ENCODE measurements around the gene SYPL2. TPM values are rescaled to one million over a fixed set of nuclear protein-coding genes. Genes with fewer than 3 reads are reported as not detected.

Gene SYPL2
- total RNA-seq, 1 experiment from 2014 or later, result not detected

DNA sequence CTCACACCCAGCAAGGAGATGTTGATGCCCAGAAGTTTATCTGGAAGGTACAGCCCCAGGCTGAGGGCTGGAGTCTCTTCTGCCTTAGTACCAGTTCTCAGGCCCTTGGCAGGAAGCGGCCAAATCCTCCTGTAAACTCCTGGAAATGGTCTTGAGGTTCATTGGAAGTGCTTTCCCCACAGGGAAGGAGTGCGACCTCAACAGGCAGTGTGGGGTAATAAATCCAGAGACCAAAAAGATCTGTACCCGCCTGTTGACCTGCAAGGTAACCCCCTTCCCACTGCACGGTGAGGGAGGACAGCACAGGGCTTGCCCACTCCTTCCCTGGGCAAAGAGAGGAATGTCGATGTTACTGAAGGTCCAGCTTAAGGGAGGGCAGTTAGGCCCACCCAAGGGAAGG is 21.9 kb downstream of the SYPL2 start:
- H3K4me1 ChIP-seq (ENCODE audit: insufficient read depth, low read length), result peaks cover 16% of the 10 kb centered on the region
- H3K27ac ChIP-seq (ENCODE audit: low read length), result no peak overlapping the region
- H3K4me3 ChIP-seq (ENCODE audit: low read length), result no peak overlapping the region
- POLR2A ChIA-PET (ENCODE audit: unreplicated experiment), result no interaction called here
- no peak overlapping the region for H3K9ac ChIP-seq (ENCODE audit: low read length)
- H4K20me1 ChIP-seq (ENCODE audit: low read length), result no peaks in the 10 kb centered on the region
- peaks cover 12% of the 10 kb centered on the region; the same call in 1 of the 2 replicates for H3K79me2 ChIP-seq (ENCODE audit: low read length)
- no peaks in the 10 kb centered on the region for H3K9me2 ChIP-seq (replicated peaks; ENCODE audit: low read length)
- H3K4me2 ChIP-seq (ENCODE audit: low read length), result no peak overlapping the region
- no peaks in the 10 kb centered on the region for H3F3A ChIP-seq (ENCODE audit: low read length, unreplicated experiment)
- intact Hi-C loops (cut with micrococcal nuclease), result no loop called here
- DNase-seq, result no peak
- CTCF ChIA-PET, result interaction anchor here (0.5 kb wide), 1 partner anchor 61 kb away, joined by 4 read pairs; no protein-coding TSS in a partner anchor
- no peaks in the 10 kb centered on the region for H3K9me3 ChIP-seq (ENCODE audit: low read length)
- BruUV-seq (replicated peaks), result no TSS peak
- no peaks in the 10 kb centered on the region for H3K27me3 ChIP-seq (ENCODE audit: low read length)
- H2AFZ ChIP-seq (ENCODE audit: low read length), result no peak overlapping the region
- no peak for ATAC-seq
- TF ChIP-seq EZH2 (IDR thresholded peaks at IDR 0.05; ENCODE audit: low read length, unreplicated experiment), result no peak
- TF ChIP-seq, protein P1, sequence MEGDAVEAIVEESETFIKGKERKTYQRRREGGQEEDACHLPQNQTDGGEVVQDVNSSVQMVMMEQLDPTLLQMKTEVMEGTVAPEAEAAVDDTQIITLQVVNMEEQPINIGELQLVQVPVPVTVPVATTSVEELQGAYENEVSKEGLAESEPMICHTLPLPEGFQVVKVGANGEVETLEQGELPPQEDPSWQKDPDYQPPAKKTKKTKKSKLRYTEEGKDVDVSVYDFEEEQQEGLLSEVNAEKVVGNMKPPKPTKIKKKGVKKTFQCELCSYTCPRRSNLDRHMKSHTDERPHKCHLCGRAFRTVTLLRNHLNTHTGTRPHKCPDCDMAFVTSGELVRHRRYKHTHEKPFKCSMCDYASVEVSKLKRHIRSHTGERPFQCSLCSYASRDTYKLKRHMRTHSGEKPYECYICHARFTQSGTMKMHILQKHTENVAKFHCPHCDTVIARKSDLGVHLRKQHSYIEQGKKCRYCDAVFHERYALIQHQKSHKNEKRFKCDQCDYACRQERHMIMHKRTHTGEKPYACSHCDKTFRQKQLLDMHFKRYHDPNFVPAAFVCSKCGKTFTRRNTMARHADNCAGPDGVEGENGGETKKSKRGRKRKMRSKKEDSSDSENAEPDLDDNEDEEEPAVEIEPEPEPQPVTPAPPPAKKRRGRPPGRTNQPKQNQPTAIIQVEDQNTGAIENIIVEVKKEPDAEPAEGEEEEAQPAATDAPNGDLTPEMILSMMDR (conservative IDR thresholded peaks at IDR 0.05; ENCODE audit: low read depth, low read length), result 0 out of 2 replicates have a peak, but pooled peaks have one; percentile 20
- no peaks in the 10 kb centered on the region for H3K36me3 ChIP-seq (ENCODE audit: low read depth, low read length)

DNA sequence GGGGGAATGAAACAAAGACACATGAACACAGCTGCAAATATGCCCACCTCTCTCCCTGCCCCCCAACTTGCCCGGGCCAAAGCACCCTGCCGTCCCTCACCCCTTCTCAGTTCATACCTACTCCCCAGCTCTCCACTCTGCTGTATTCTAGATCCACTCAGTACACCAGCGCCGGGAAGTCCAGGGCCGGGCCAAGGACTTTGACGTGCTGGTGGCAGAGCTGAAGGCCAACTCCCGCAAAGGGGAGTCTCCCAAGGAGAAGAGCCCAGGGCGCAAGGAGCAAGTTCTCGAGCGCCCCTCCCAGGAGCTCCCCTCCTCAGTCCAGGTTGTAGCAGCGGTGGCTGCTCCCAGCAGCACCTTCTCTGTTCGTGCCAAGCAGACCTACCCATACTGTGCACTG is 22.4 kb downstream of the SYPL2 start:
- Histone ChIP-seq H3K79me2 (ENCODE audit: low read length) (peaks cover 12% of the 10 kb centered on the region; the same call in 1 of the 2 replicates), H3K36me3 (ENCODE audit: low read depth, low read length) (no peaks in the 10 kb centered on the region), H3K9me2 (replicated peaks; ENCODE audit: low read length) (no peaks in the 10 kb centered on the region), H2AFZ (ENCODE audit: low read length) (no peak overlapping the region), H3K9me3 (ENCODE audit: low read length) (no peaks in the 10 kb centered on the region), H3K4me1 (ENCODE audit: insufficient read depth, low read length) (peaks cover 13% of the 10 kb centered on the region), H3K27ac (ENCODE audit: low read length) (no peak overlapping the region), H3F3A (ENCODE audit: low read length, unreplicated experiment) (no peaks in the 10 kb centered on the region), H3K4me3 (ENCODE audit: low read length) (no peak overlapping the region), H3K4me2 (ENCODE audit: low read length) (no peak overlapping the region), H3K27me3 (ENCODE audit: low read length) (no peaks in the 10 kb centered on the region), H4K20me1 (ENCODE audit: low read length) (no peaks in the 10 kb centered on the region), H3K9ac (ENCODE audit: low read length) (no peak overlapping the region)
- CTCF ChIA-PET, result interaction anchor here (0.5 kb wide), 2 partner anchors 28 to 61 kb away, joined by 3 to 4 read pairs; no protein-coding TSS in a partner anchor
- TF ChIP-seq EZH2 (IDR thresholded peaks at IDR 0.05; ENCODE audit: low read length, unreplicated experiment) (no peak), EZH2phosphoT487 (IDR thresholded peaks at IDR 0.05; ENCODE audit: borderline replicate concordance, low read length) (no peak)
- TF ChIP-seq, protein P1 (conservative IDR thresholded peaks at IDR 0.05; ENCODE audit: low read depth, low read length), result no peak
- ATAC-seq (no peak), DNase-seq (no peak)
- intact Hi-C loops (cut with micrococcal nuclease), result no loop called here
- POLR2A ChIA-PET (ENCODE audit: unreplicated experiment), result no interaction called here
- BruUV-seq (replicated peaks), result no TSS peak

DNA sequence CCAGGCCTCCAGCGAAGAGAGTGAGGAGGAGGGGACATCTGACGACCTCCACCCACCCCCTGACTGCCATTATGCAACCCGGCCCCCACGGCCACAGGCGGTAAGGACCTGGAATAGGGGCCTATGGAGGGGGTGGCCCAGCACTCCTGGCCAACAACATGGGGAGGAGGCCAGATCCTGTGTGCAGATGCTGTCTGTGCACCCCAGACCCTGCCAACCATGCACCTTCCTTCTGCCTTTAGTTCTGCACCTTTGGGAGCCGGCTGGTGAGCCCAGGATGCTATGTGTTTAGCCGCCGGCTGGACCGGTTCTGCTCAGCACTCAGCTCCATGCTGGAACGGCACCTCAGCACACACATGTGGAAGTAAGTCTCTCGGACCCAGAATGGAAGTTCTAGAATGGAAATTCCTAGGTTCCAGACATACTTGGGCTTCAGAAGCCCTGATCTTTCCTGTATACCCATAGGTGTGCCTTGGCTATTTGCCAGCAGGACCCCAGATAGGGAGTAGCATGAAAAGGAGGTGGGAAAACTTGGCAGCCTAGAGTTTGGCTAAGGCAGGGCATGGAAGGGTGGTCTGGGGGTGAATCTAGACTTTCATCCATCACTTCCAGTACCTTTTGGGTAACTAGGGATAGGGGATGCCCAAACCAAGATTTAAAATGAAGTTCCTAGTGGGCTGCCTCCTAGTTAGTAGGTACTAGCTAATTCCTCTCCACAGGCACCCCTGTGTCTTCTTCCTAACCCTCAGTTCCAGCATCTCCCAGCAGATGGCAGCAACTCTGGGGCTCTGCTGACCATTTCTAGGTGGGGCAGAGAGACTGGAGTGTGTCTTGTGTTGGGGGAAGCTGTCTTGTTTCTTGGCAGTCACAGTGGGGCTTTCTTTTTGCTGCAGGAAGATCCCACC is 23.9 kb downstream of the SYPL2 start:
- Histone ChIP-seq H3K79me2 (ENCODE audit: low read length) (peaks cover 12% of the 10 kb centered on the region), H3K9me3 (ENCODE audit: low read length) (no peaks in the 10 kb centered on the region), H3K4me2 (ENCODE audit: low read length) (no peak overlapping the region), H3K4me3 (ENCODE audit: low read length) (no peak overlapping the region), H3K27ac (ENCODE audit: low read length) (no peak overlapping the region), H3K27me3 (ENCODE audit: low read length) (no peaks in the 10 kb centered on the region), H3K9me2 (replicated peaks; ENCODE audit: low read length) (no peaks in the 10 kb centered on the region), H3K4me1 (ENCODE audit: insufficient read depth, low read length) (peaks cover 10% of the 10 kb centered on the region; the same call in 1 of the 2 replicates), H3F3A (ENCODE audit: low read length, unreplicated experiment) (no peaks in the 10 kb centered on the region), H3K9ac (ENCODE audit: low read length) (no peak overlapping the region), H4K20me1 (ENCODE audit: low read length) (no peaks in the 10 kb centered on the region), H2AFZ (ENCODE audit: low read length) (no peak overlapping the region), H3K36me3 (ENCODE audit: low read depth, low read length) (no peaks in the 10 kb centered on the region)
- DNase-seq (peak; percentile 76), ATAC-seq (peak; percentile 54)
- POLR2A ChIA-PET (ENCODE audit: unreplicated experiment), result no interaction called here
- BruUV-seq (replicated peaks), result no TSS peak
- TF ChIP-seq, protein P1 (conservative IDR thresholded peaks at IDR 0.05; ENCODE audit: low read depth, low read length), result peak; percentile 79
- TF ChIP-seq EZH2 (IDR thresholded peaks at IDR 0.05; ENCODE audit: low read length, unreplicated experiment), result no peak
- CTCF ChIA-PET, result interaction anchor here (0.5 to 1.5 kb wide), 8 partner anchors 9 to 76 kb away, joined by 3 to 34 read pairs (median 3); no protein-coding TSS in a partner anchor
- intact Hi-C loops (cut with micrococcal nuclease), result loop anchor here (1.0 kb wide), 1 partner anchor 42 kb away; no protein-coding TSS in a partner anchor

All from PC-3 (cell line).